Stimulated activated CD4-positive, alpha-beta T cell treated with anti-CD3 and anti-CD28 coated beads, Interleukin-4, amount 100 ng/mL, for 4 hours (primary cell): Measurements from ENCODE around the gene FBRSL1.
A peak's percentile ranks its signal among the peaks of the same experiment; 100 is the strongest.

Source experiments
- DNase-seq, 2 experiments: peaks; one replicate each; pipeline ENCODE4 v3.0.0-alpha.2; 2020

FBRSL1 gene

DNA sequence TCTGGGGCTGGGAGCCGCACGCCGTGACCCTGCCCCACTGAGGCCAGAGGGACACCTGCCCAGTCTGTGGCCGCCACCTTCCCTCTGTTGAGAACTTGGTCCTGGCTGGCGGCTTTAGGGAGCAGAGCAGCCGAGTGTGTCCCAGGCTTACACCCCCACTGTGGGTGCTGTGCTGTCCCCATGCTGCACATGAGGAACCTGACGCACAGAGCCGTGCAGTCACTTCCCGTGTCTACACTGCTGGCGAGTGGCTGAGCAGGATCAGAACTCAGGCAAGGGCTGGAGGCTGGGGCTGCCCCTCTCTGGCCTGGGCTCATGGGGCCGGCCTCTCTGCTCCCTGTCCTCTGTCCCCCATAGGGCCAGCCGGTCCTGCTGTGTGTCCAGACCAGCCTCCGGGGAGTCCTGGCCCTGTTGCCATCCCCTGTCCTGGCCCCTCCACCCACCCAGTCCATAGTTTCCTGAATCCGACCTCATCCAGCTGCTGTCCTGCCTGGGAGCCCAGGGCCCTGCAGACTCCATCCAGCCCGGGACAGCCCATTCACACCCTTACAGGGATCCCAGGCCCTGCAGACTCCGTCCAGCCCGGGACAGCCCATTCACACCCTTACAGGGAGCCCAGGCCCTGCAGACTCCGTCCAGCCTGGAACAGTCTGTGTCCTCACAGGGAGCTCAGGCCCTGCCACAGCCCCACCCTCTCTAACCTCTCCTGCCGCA, 10.3 kb downstream of the FBRSL1 start:
- no peak for DNase-seq

DNA sequence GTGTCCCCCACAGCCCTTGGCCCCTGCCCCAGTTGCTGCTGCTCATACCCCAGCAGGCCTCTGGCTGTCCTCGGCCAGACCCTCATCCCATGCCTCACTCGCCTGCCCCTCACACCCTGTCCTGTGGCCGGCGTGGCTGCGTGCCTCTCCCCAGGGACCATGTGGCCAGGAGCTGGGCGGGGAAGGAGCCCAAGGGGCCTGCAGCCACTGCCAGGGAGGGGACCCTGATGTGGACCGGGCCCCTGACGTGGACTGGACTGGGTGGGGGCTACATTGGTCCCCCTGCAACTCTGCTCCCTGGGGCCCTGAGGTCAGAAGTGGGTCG, 10.9 kb downstream of the FBRSL1 start:
- no peak for DNase-seq

- no peak for DNase-seq
Observed at GRCh38 chr12:132501204-132501940, 11.4 kb downstream of the FBRSL1 start.

GRCh38 chr12:132502149-132502881, 12.4 kb downstream of the FBRSL1 start:
- DNase-seq = peak in 1 of 2 experiments; percentile 14

GRCh38 chr12:132502882-132503193, 12.9 kb downstream of the FBRSL1 start:
- no peak for DNase-seq

GRCh38 chr12:132503618-132504204, 13.8 kb downstream of the FBRSL1 start:
- no peak for DNase-seq

DNA sequence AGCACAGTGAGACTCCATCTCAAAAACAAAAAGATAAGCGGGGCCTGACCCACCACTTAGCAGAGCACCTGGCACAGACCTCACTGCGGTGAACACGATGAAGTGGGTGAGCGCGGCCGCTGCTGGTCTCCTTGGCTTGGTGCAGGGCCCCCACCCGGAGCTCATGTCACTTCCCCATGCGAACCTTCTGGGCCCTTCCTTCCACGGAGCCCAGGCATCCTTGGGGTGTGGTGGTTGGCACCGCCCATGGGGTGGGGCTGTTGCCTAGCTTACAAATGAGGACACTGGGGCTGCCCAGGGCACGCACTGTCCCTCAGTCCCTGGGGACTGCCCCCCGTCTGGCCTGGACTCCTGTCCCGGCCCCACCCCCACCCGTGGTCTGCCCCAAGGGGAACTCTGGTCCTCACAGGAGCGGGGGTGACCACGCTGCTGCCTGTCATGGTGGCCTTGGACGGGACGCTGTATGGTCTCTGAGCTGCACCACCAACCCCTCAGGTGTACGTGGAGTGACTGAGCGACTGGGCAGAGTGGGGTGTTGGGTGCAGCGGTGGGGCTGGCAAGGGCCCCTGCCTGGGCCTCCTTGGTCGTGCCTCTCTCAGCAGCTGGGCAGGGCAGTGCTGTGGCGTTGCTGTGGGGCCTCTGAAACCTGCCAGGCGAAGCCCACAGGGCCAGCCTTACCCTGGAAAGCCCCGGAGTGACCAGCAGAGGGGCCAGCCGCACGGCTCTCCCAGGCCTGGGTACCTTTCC, 15.3 kb downstream of the FBRSL1 start:
- DNase-seq = no peak

DNA sequence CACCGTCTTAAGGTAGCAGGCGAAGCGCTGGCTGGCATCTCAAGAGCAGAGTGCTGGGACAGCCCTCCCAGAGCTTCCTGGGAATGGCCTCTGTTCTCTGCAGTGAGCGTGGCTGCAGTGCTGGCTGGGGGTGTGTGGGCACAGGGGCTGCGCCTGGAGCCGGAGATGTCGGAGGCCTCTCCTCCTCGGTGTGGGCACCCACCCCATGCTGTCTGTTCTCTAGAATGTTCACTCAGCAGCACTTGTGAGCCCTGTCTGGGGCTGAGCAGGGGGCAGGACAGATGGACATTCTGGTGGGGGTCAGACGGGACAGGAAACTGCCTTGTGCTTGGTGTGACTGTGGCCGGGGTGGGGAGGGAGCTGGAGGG, 15.9 kb downstream of the FBRSL1 start:
- DNase-seq = no peak

DNA sequence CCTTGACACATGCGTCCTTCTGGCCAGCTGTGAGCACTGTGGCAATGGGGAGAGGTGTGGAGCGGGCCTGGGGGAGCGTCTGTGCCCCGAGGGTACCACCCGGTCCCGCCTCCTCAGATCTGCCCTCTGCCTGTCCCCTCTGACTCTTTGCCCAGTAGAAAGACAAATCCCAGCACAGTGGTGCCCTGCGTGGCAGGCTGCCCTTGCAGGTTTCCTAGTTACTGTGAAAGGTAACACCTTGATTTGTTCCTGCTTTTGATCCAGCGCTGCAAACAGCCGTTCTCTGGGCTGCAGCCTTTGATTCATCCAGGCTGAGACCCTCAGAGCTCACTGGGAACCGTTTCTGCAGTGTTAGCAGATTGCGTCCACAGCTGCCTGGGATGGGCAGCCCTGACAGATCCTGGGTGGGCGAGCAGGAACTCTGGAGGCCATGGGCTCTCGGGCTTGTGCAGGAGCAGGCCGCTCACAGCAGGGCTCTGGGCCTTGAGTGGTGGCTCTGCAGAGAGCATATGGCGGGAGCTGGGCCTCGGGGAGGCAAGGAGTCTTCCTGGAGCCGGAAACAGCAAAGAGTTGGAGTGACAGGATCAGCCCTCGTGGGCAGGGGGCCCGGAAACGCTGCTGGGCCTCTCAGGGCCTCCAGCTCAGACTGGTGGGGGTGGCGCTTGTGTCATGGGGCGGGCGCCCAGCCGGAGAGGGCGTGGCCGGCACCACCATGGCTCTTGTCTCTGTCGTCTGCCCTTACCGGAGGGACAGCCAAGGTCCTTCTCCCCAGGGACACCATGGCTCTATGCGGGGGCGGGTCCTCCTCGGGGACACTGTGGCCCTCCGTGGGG, 16.6 kb downstream of the FBRSL1 start:
- peak; percentile 47 to 59 for DNase-seq

GRCh38 chr12:132507161-132507538, 17.2 kb downstream of the FBRSL1 start:
- no peak for DNase-seq

- DNase-seq = no peak
Observed at GRCh38 chr12:132507656-132508490, 17.9 kb downstream of the FBRSL1 start.

GRCh38 chr12:132508491-132508740, 18.5 kb downstream of the FBRSL1 start:
- DNase-seq = no peak

GRCh38 chr12:132508860-132509732, 19.1 kb downstream of the FBRSL1 start:
- no peak for DNase-seq

DNA sequence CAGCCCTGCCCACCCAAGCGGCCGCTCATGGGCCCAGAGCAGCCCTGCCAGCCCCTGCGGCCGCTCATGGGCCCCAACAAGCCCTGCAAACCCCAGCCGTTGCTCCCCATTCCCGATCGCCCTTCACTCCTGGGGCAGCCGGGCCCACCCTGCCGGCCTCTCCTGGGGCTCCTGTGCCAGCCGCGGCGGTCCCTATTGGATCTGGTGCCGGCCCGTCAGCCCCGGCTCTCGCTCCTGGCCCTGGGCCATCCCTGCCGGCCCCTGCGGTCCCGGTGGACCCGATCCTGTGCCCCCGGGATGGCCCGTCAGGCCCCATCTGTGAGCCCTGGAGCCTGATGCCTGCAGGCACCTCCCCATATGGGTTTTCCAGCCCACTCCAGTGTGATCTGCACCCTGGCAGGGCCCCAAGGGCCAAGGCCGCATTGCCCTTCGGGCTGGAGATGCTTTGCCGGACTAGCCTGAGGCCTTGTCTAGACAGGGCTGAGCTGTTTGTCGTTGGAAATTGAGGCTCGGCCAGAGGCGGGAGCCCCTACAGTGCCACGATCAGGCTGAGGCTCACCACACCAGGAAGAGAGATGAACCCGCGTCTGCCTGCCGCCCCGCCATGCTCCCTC, 20.3 kb downstream of the FBRSL1 start:
- DNase-seq = no peak

GRCh38 chr12:132510746-132511477, 21.0 kb downstream of the FBRSL1 start:
- no peak for DNase-seq

- no peak for DNase-seq
Observed at GRCh38 chr12:132511516-132512196, 21.7 kb downstream of the FBRSL1 start.

DNA sequence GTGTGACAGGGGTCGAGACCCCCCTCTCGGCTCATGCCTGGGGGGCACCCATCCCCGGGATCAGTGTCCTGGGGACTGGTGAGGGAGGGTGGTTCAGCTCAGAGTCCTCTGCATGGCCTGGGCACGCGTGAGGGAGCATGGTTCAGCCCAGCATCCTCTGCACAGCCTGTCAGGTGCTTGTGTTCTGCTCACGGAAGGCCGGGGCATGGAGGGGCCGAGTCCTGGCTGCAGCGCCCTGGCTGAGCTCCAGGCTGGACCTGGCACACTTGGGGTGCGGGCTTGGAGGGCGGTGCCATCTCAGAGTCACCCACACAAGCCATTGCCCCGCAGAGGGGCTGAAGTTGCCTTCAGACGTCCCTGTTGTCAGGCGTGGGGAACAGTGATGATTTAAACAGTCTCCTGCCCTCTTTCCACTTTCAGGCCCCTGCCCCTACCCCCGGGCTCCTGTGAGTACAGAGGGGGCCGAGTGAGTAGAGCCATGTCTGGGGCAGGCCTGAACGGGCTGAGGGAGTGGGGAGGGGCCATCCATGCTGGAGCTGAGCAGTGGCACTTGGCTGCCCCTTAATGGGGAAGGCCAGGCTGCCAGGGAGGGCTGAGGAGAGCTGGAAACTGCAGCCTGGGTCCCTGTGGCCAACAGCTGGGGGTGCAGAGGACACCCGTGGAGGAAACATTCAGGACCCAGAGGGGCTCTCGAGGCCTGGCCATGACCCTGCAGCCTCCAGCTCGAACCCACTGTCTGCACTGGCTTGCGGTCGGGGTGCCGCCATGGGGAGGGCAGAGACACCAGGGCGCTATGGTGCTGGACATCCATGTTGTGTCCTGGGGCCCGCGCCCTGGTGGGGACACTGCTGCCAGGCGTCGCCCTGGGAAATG, 22.5 kb downstream of the FBRSL1 start:
- DNase-seq = no peak

- no peak for DNase-seq
Observed at GRCh38 chr12:132513070-132513398, 23.1 kb downstream of the FBRSL1 start.
